ENCODE results near the gene ERCC6L.

Gene ERCC6L

GRCh38 chrX:72268597-72269365, 30.0 kb upstream of the ERCC6L start:
- in situ Hi-C loops (cut with MboI; ENCODE audit: low sequenced_read_pairs, unreplicated experiment) = no loop called here
- TF ChIP-seq, protein P1, sequence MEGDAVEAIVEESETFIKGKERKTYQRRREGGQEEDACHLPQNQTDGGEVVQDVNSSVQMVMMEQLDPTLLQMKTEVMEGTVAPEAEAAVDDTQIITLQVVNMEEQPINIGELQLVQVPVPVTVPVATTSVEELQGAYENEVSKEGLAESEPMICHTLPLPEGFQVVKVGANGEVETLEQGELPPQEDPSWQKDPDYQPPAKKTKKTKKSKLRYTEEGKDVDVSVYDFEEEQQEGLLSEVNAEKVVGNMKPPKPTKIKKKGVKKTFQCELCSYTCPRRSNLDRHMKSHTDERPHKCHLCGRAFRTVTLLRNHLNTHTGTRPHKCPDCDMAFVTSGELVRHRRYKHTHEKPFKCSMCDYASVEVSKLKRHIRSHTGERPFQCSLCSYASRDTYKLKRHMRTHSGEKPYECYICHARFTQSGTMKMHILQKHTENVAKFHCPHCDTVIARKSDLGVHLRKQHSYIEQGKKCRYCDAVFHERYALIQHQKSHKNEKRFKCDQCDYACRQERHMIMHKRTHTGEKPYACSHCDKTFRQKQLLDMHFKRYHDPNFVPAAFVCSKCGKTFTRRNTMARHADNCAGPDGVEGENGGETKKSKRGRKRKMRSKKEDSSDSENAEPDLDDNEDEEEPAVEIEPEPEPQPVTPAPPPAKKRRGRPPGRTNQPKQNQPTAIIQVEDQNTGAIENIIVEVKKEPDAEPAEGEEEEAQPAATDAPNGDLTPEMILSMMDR (IDR thresholded peaks at IDR 0.05; ENCODE audit: borderline replicate concordance, control extremely low read depth, extremely low read depth, insufficient read depth, missing control alignments) = no peak
- no peak for DNase-seq (ENCODE audit: low spot score)

DNA sequence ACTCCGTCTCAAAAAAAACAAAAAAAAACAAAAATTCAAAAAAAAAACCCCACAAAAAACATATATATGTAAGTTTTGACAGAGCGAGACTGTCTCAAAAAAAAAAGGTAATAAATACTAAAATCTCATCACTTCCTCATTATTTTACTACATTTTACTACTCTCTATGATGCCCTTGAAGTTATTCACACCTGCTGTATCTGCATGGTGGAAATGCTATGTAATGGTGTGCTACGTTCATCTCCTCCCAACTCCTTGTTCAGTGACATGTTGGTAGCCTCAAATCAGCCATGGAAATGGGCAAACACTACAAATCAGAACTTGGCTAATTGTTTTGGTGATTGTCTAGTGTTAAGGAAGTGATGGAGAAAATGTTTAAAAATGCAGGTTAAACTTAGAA, 26.4 kb upstream of the ERCC6L start:
- no peak for DNase-seq (ENCODE audit: low spot score)
- in situ Hi-C loops (cut with MboI; ENCODE audit: low sequenced_read_pairs, unreplicated experiment) = no loop called here
- TF ChIP-seq, protein P1 (IDR thresholded peaks at IDR 0.05; ENCODE audit: borderline replicate concordance, control extremely low read depth, extremely low read depth, insufficient read depth, missing control alignments) = no peak

GRCh38 chrX:72262077-72262476, 23.2 kb upstream of the ERCC6L start:
- in situ Hi-C loops (cut with MboI; ENCODE audit: low sequenced_read_pairs, unreplicated experiment) = no loop called here
- TF ChIP-seq, protein P1 (IDR thresholded peaks at IDR 0.05; ENCODE audit: borderline replicate concordance, control extremely low read depth, extremely low read depth, insufficient read depth, missing control alignments) = no peak
- DNase-seq (ENCODE audit: low spot score) = no peak

- in situ Hi-C loops (cut with MboI; ENCODE audit: low sequenced_read_pairs, unreplicated experiment) = no loop called here
- DNase-seq (ENCODE audit: low spot score) = no peak
- TF ChIP-seq, protein P1 (IDR thresholded peaks at IDR 0.05; ENCODE audit: borderline replicate concordance, control extremely low read depth, extremely low read depth, insufficient read depth, missing control alignments) = no peak
These were observed 21.6 kb upstream of the ERCC6L start for GRCh38 chrX:72260448-72260847.

- DNase-seq (ENCODE audit: low spot score) = no peak
- TF ChIP-seq, protein P1 (IDR thresholded peaks at IDR 0.05; ENCODE audit: borderline replicate concordance, control extremely low read depth, extremely low read depth, insufficient read depth, missing control alignments) = no peak
These were observed 19.3 kb upstream of the ERCC6L start for GRCh38 chrX:72258174-72258573.

DNA sequence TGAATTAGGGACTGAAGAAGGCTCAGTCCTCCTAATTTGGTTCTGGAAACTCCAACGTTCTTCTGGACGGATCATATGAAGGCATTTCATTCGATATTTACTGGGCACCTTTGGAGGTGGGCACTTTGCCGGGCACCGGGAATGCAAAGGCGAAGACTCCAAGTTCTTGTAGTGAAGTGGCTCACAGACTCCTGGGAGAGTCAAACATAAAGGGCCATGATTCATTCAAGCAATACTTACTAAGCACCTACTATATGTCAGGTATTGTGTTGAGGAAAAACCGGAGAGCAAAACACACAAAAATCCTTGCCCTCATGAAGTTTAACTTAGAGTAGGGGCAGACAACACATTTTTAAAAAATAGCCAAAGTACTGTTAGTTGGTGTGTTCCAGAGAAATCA, 17.0 kb upstream of the ERCC6L start:
- DNase-seq (ENCODE audit: low spot score) = no peak
- in situ Hi-C loops (cut with MboI; ENCODE audit: low sequenced_read_pairs, unreplicated experiment) = no loop called here
- TF ChIP-seq, protein P1 (IDR thresholded peaks at IDR 0.05; ENCODE audit: borderline replicate concordance, control extremely low read depth, extremely low read depth, insufficient read depth, missing control alignments) = no peak

More at GRCh38 chrX:72258174-72258573, 19.3 kb upstream of the ERCC6L start:
- in situ Hi-C loops (cut with MboI; ENCODE audit: low sequenced_read_pairs, unreplicated experiment) = no loop called here
